Subcutaneous adipose tissue (tissue), 4 donors: Measurements from ENCODE around the gene CRK. TPM values are rescaled to one million over a fixed set of nuclear protein-coding genes. Genes with fewer than 3 reads are reported as not detected.

ENCODE experiments used
- CTCF ChIP-seq: fragments of 450-650 bp; IDR thresholded peaks from one replicate; pipeline ENCODE4 v1.5.1; 2016; ENCODE audit warnings: low read depth, mild to moderate bottlenecking, control low read depth, antibody characterized with exemption, moderate library complexity
- total RNA-seq, 4 donors: library from RNA; depleted of rRNA; stranded (reverse); fragments of >200 nt; gene quantifications; one replicate each; pipeline ENCODE4 v1.1.0, GENCODE V29; 2016

The CRK gene
- total RNA-seq, 4 donors from 2014 or later = 74.5 to 111 (median 90.6) TPM

GRCh38 chr17:1478418-1478817, 22.4 kb upstream of the CRK start:
- TF ChIP-seq CTCF = no peak

GRCh38 chr17:1475321-1475854, 19.4 kb upstream of the CRK start:
- no peak for TF ChIP-seq CTCF

- no peak for TF ChIP-seq CTCF
Measured at GRCh38 chr17:1474402-1475189, 18.6 kb upstream of the CRK start.

GRCh38 chr17:1473841-1474240, 17.8 kb upstream of the CRK start:
- TF ChIP-seq CTCF = no peak

- TF ChIP-seq CTCF = no peak
Measured at GRCh38 chr17:1473170-1473569, 17.1 kb upstream of the CRK start.

- no peak for TF ChIP-seq CTCF
Measured at GRCh38 chr17:1471911-1472821, 16.1 kb upstream of the CRK start.

- TF ChIP-seq CTCF = no peak
Measured at GRCh38 chr17:1471490-1471889, 15.5 kb upstream of the CRK start.
